ENCODE data around the gene RMRP.

The RMRP gene

DNA sequence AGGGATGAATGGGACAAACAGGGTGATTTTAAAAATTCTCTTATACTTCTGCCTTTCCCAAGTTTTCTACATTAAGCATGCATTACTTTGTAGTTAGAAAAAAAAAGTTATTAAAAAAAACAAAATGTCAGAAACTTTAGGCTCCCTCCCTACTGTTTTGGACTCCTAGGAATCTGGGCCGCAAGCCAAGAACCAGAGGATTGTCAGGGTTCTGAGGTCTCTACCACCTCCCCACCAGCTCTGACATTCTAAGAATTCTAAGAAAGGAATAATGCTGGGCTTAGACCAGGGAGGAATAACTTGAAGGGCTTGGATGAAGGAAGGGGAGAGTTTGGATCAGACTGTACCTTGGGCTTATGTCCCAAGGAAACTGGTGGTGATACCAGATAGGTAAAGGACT lies 8.2 kb upstream of the RMRP start:
- no peak overlapping the region for H3K4me3 ChIP-seq
- H3K27ac ChIP-seq, result no peak overlapping the region
- no peak for DNase-seq (ENCODE audit: low spot score)
- TF ChIP-seq, protein P1, sequence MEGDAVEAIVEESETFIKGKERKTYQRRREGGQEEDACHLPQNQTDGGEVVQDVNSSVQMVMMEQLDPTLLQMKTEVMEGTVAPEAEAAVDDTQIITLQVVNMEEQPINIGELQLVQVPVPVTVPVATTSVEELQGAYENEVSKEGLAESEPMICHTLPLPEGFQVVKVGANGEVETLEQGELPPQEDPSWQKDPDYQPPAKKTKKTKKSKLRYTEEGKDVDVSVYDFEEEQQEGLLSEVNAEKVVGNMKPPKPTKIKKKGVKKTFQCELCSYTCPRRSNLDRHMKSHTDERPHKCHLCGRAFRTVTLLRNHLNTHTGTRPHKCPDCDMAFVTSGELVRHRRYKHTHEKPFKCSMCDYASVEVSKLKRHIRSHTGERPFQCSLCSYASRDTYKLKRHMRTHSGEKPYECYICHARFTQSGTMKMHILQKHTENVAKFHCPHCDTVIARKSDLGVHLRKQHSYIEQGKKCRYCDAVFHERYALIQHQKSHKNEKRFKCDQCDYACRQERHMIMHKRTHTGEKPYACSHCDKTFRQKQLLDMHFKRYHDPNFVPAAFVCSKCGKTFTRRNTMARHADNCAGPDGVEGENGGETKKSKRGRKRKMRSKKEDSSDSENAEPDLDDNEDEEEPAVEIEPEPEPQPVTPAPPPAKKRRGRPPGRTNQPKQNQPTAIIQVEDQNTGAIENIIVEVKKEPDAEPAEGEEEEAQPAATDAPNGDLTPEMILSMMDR (IDR thresholded peaks at IDR 0.05), result no peak

- Histone ChIP-seq H3K27ac (peak overlapping the region; percentile 99), H3K4me3 (peak overlapping the region; percentile 76)
- TF ChIP-seq, protein P1 (IDR thresholded peaks at IDR 0.05), result no peak
- no peak for DNase-seq (ENCODE audit: low spot score)
Measured at GRCh38 chr9:35665471-35665818, 7.6 kb upstream of the RMRP start.

GRCh38 chr9:35664531-35665470 lies 7.0 kb upstream of the RMRP start, which contains the start of gene ARHGEF39:
TSS of gene ARHGEF39 (minus strand) at chr9:35665195. CDS start at chr9:35665169, 26 bp downstream.
- DNase-seq (ENCODE audit: low spot score), result no peak
- TF ChIP-seq, protein P1 (IDR thresholded peaks at IDR 0.05), result no peak
- Histone ChIP-seq H3K27ac (peak within 1 kb of the TSS; percentile 99), H3K4me3 (peak within 1 kb of the TSS; percentile 76)

DNA sequence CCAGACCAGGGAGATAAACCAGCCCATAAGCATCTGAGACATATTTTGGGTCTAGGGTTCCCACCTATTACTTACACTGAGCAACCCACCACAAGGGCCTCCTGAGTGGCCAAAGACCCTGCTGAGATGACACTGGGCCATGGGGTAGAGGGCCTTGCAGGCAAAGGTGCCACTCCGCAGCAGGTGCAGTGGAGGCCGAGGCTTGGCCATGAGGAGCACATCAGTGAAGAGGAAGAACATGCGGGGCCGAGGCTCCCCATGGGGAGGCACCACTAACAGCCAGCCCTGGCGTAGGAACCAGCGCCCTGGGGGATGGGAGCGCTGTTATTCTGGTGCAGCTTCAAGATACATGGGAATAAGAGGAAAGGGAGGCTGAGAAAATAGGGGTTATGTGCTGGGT lies 4.6 kb upstream of the RMRP start:
- Histone ChIP-seq H3K4me3 (no peak overlapping the region), H3K27ac (peak overlapping the region; percentile 99)
- no peak for DNase-seq (ENCODE audit: low spot score)
- TF ChIP-seq, protein P1 (IDR thresholded peaks at IDR 0.05), result no peak

GRCh38 chr9:35661756-35662350 lies 4.0 kb upstream of the RMRP start:
- Histone ChIP-seq H3K27ac (peak overlapping the region; percentile 99), H3K4me3 (no peak overlapping the region)
- TF ChIP-seq, protein P1 (IDR thresholded peaks at IDR 0.05), result no peak
- no peak for DNase-seq (ENCODE audit: low spot score)

- H3K27ac ChIP-seq, result peak overlapping the region; percentile 99
- no peak for DNase-seq (ENCODE audit: low spot score)
- H3K4me3 ChIP-seq, result peak overlapping the region; percentile 95
- TF ChIP-seq, protein P1 (IDR thresholded peaks at IDR 0.05), result no peak
Measured at GRCh38 chr9:35660966-35661415, 3.2 kb upstream of the RMRP start.

Measured in coronary artery (tissue), 2 donors.